SH-SY5Y (cell line): Measurements from ENCODE around the gene FGF12.

Experiments used
- GATA2 ChIP-seq: IDR thresholded peaks from 2 replicates; pipeline ENCODE4 v1.6.1; 2011; ENCODE audit warnings: mild to moderate bottlenecking, low read depth, low read length
- GATA3 ChIP-seq: IDR thresholded peaks from 2 replicates; pipeline ENCODE4 v1.6.1; 2011; ENCODE audit warnings: low read depth, mild to moderate bottlenecking, low read length, moderate library complexity

- no peak for TF ChIP-seq GATA2
- TF ChIP-seq GATA3 = no peak
These were observed 177.0 kb downstream of the FGF12 start for GRCh38 chr3:192550356-192550755.
